SK-N-SH (cell line): ENCODE results near the gene TTC9. TPM values are rescaled to one million over a fixed set of nuclear protein-coding genes. Genes with fewer than 3 reads are reported as not detected.
A peak's percentile ranks its signal among the peaks of the same experiment; 100 is the strongest.

Experiments
- CTCF ChIA-PET: fragments of 300-600, 350-600 bp; formaldehyde crosslinking; extraction: SDS; loops from one replicate; lab custom pipeline; 2021; lab: Yijun Ruan, JAX
- POLR2A ChIA-PET: fragments of 350-600 bp; sonication (Branson Sonifier 250); formaldehyde crosslinking; extraction: SDS; loops from one replicate; lab custom pipeline; 2020; ENCODE audit warnings: antibody characterized with exemption, inconsistent platforms; lab: Yijun Ruan, JAX
- DNase-seq: peaks from one replicate; pipeline ENCODE4 v3.0.0; 2012
- H2AFZ ChIP-seq: fragments of 200-600 bp; sonication (generic); 2 replicates; pipeline ENCODE4 v1.8.1; 2016; ENCODE audit warnings: antibody characterized with exemption, mild to moderate bottlenecking, low read depth
- H3F3A ChIP-seq: fragments of 200-600 bp; sonication (generic); replicated peaks from 2 replicates; pipeline ENCODE3; 2016; ENCODE audit warnings: antibody characterized with exemption, mild to moderate bottlenecking; ENCODE audit not compliant: insufficient read depth
- H3K27ac ChIP-seq, 2 experiments: fragments of 200-500 bp in 1 of 2; fragments of 200-600 bp in 1 of 2; sonication (Bioruptor generic) in 1 of 2; sonication (generic), shearing (Covaris generic) in 1 of 2; 2 replicates each; pipeline versions ENCODE4 v1.5.1 to v1.6.1; 2014 to 2016; ENCODE audit warnings: low read depth in 2 of 2, inconsistent platforms in 1 of 2, low read length in 1 of 2, mild to moderate bottlenecking in 1 of 2, mixed read lengths in 1 of 2
- H3K27me3 ChIP-seq: fragments of 200-600 bp; sonication (generic), shearing (Covaris generic); 2 replicates; pipeline ENCODE4 v1.6.1; 2016; ENCODE audit warnings: mixed run types; ENCODE audit not compliant: insufficient read depth
- H3K36me3 ChIP-seq, 2 experiments: fragments of 200-500 bp in 1 of 2; fragments of 200-600 bp in 1 of 2; sonication (Bioruptor generic) in 1 of 2; sonication (generic) in 1 of 2; replicated peaks in 1 of 2; 2 replicates each; pipeline versions ENCODE3 to v1.5.1; 2014 to 2016; ENCODE audit warnings: low read length in 1 of 2, mild to moderate bottlenecking in 1 of 2; ENCODE audit not compliant: insufficient read depth in 2 of 2, control insufficient read depth in 1 of 2
- H3K4me1 ChIP-seq, 2 experiments: fragments of 200-500 bp in 1 of 2; fragments of 200-600 bp in 1 of 2; sonication (Bioruptor generic) in 1 of 2; sonication (generic), shearing (Covaris generic) in 1 of 2; 2 replicates each; pipeline versions ENCODE4 v1.5.1 to v1.6.1; 2014 to 2016; ENCODE audit warnings: low read depth in 1 of 2, low read length in 1 of 2, mixed run types in 1 of 2; ENCODE audit not compliant: insufficient read depth in 2 of 2, control insufficient read depth in 1 of 2
- H3K4me2 ChIP-seq: fragments of 200-600 bp; sonication (generic), shearing (Covaris generic); 2 replicates; pipeline ENCODE4 v1.6.1; 2017; ENCODE audit warnings: mixed run types
- H3K4me3 ChIP-seq, 2 experiments: fragments of 200-500 bp in 1 of 2; fragments of 200-600 bp in 1 of 2; sonication (Bioruptor generic) in 1 of 2; sonication (generic), shearing (Covaris generic) in 1 of 2; 2 replicates each; pipeline versions ENCODE4 v1.5.1 to v1.8.1; 2014 to 2016; ENCODE audit warnings: low read depth in 2 of 2, inconsistent platforms in 1 of 2, low read length in 1 of 2, mild to moderate bottlenecking in 1 of 2, mixed read lengths in 1 of 2, moderate library complexity in 1 of 2
- H3K79me2 ChIP-seq: fragments of 200-600 bp; sonication (generic); 2 replicates; pipeline ENCODE4 v1.8.1; 2017; ENCODE audit warnings: mild to moderate bottlenecking; ENCODE audit not compliant: insufficient read depth
- H3K9ac ChIP-seq: fragments of 200-600 bp; sonication (generic); 2 replicates; pipeline ENCODE4 v1.6.1; 2017; ENCODE audit warnings: mixed run types
- H3K9me2 ChIP-seq: fragments of 200-600 bp; sonication (generic); 2 replicates; pipeline ENCODE4 v1.6.1; 2017; ENCODE audit warnings: mixed run types
- H3K9me3 ChIP-seq: fragments of 200-600 bp; sonication (generic); 2 replicates; pipeline ENCODE4 v1.6.1; 2017; ENCODE audit warnings: mixed run types, mild to moderate bottlenecking, moderate library complexity
- H4K20me1 ChIP-seq: fragments of 200-600 bp; sonication (generic); 2 replicates; pipeline ENCODE4 v1.6.1; 2017; ENCODE audit warnings: mild to moderate bottlenecking, mixed run types; ENCODE audit not compliant: insufficient read depth
- CHD2 ChIP-seq: fragments of 150-350 bp; IDR thresholded peaks from 2 replicates; pipeline ENCODE4 v1.6.1; 2018; ENCODE audit warnings: low read length; ENCODE audit not compliant: partially characterized antibody
- EP300 ChIP-seq, 2 experiments: IDR thresholded peaks; 2 replicates each; pipeline versions ENCODE4 v1.4.0 to v1.6.1; 2012; ENCODE audit warnings: borderline replicate concordance in 1 of 2, low read depth in 1 of 2, low read length in 1 of 2
- EZH2phosphoT487 ChIP-seq: fragments of 200-600 bp; sonication (generic); IDR thresholded peaks from 2 replicates; pipeline ENCODE4 v1.6.1; 2017; ENCODE audit warnings: low read depth, mixed run types, mild to moderate bottlenecking, antibody characterized with exemption, moderate library complexity, borderline replicate concordance
- FOSL2 ChIP-seq: IDR thresholded peaks from 2 replicates; pipeline ENCODE4 v1.4.0; 2012; ENCODE audit warnings: low read depth, mild to moderate bottlenecking, moderate library complexity, borderline replicate concordance
- GABPA ChIP-seq: IDR thresholded peaks from 2 replicates; pipeline ENCODE4 v1.4.0; 2012; ENCODE audit warnings: low read depth, mild to moderate bottlenecking
- GATA2 ChIP-seq: sonication (generic); formaldehyde crosslinking; IDR thresholded peaks from 2 replicates; pipeline ENCODE4 v1.5.0; 2020; ENCODE audit warnings: mild to moderate bottlenecking, missing genetic modification reagents
- MAX ChIP-seq: IDR thresholded peaks from 2 replicates; pipeline ENCODE4 v1.4.0; 2012; ENCODE audit warnings: low read depth
- MXI1 ChIP-seq: IDR thresholded peaks from 2 replicates; pipeline ENCODE4 v1.6.1; 2012; ENCODE audit warnings: mild to moderate bottlenecking, low read depth, low read length, improper control_type of control experiment
- NFIC ChIP-seq: IDR thresholded peaks from 2 replicates; pipeline ENCODE4 v1.4.0; 2012; ENCODE audit warnings: borderline replicate concordance
- PBX3 ChIP-seq: IDR thresholded peaks from 2 replicates; pipeline ENCODE4; 2012
- POLR2AphosphoS5 ChIP-seq: IDR thresholded peaks from 2 replicates; pipeline ENCODE4 v1.6.1; 2012; ENCODE audit warnings: low read depth, low read length
- RCOR1 ChIP-seq: fragments of 150-350 bp; IDR thresholded peaks from 2 replicates; pipeline ENCODE4 v1.6.1; 2017; ENCODE audit warnings: antibody characterized with exemption, low read length
- REST ChIP-seq: IDR thresholded peaks from 2 replicates; pipeline ENCODE4 v1.6.1; 2012; ENCODE audit warnings: mild to moderate bottlenecking, low read depth, low read length, moderate library complexity
- RFX5 ChIP-seq: IDR thresholded peaks from 2 replicates; pipeline ENCODE4 v1.6.1; 2012; ENCODE audit warnings: mild to moderate bottlenecking, improper control_type of control experiment, low read length
- SIN3A ChIP-seq: IDR thresholded peaks from 2 replicates; pipeline ENCODE4 v1.6.1; 2012; ENCODE audit warnings: low read depth, mild to moderate bottlenecking, low read length, moderate library complexity, borderline replicate concordance
- SMC3 ChIP-seq: IDR thresholded peaks from 2 replicates; pipeline ENCODE4 v1.6.1; 2012; ENCODE audit warnings: low read depth, low read length, improper control_type of control experiment
- TAF1 ChIP-seq: IDR thresholded peaks from 2 replicates; pipeline ENCODE4 v1.6.1; 2012; ENCODE audit warnings: low read depth, mild to moderate bottlenecking, low read length, moderate library complexity, borderline replicate concordance
- TEAD4 ChIP-seq: IDR thresholded peaks from 2 replicates; pipeline ENCODE4 v1.4.0; 2012; ENCODE audit warnings: mild to moderate bottlenecking, borderline replicate concordance; ENCODE audit not compliant: insufficient read depth
- USF1 ChIP-seq: IDR thresholded peaks from 2 replicates; pipeline ENCODE4 v1.4.0; 2012; ENCODE audit warnings: low read depth, borderline replicate concordance
- YY1 ChIP-seq: IDR thresholded peaks from 2 replicates; pipeline ENCODE4 v1.4.0; 2012; ENCODE audit warnings: low read depth, mild to moderate bottlenecking
- WGBS: methylation state at CpG from one replicate; pipeline ENCODE4 v1.1.6; 2017; ENCODE audit warnings: low lambda C conversion rate; 5-methylcytosine and 5-hydroxymethylcytosine counted together
- polyA plus RNA-seq, 3 experiments: library from polyadenylated mRNA; depleted of rRNA; stranded (reverse); fragments of >200 nt; gene quantifications; 2 replicates each; pipeline ENCODE4 v1.2.3, GENCODE V29; 2012

TTC9 gene
- polyA plus RNA-seq, 1 of the 3 experiments (the other 2 are of a cell fraction) = 0.33 TPM

GRCh38 chr14:70716958-70717357 lies 75.2 kb downstream of the TTC9 start:
- no peaks in the 10 kb centered on the region for H3K27me3 ChIP-seq
- CTCF ChIA-PET = interaction anchor here (0.6 kb wide), 1 partner anchor 8 kb away, joined by 3 read pairs; no protein-coding TSS in a partner anchor
- no peak overlapping the region for H3K4me2 ChIP-seq
- H3K9ac ChIP-seq = no peak overlapping the region
- peaks cover 2% of the 10 kb centered on the region for H3F3A ChIP-seq
- H2AFZ ChIP-seq = no peak overlapping the region
- DNase-seq = no peak
- H4K20me1 ChIP-seq = no peaks in the 10 kb centered on the region
- no peaks in the 10 kb centered on the region for H3K79me2 ChIP-seq
- no peaks in the 10 kb centered on the region for H3K36me3 ChIP-seq
- TF ChIP-seq GATA2 (peak; percentile 30), TAF1 (no peak)
- no peaks in the 10 kb centered on the region for H3K9me2 ChIP-seq
- POLR2A ChIA-PET = no interaction called here
- 82% methylated on average over 1 of the region's 1 CpG for WGBS
- H3K4me3 ChIP-seq = no peak overlapping the region
- H3K9me3 ChIP-seq = no peaks in the 10 kb centered on the region
- peaks cover 4 to 9% of the 10 kb centered on the region in 2 experiments; a peak in 3 of 4 replicates for H3K4me1 ChIP-seq
- H3K27ac ChIP-seq = no peak overlapping the region

DNA sequence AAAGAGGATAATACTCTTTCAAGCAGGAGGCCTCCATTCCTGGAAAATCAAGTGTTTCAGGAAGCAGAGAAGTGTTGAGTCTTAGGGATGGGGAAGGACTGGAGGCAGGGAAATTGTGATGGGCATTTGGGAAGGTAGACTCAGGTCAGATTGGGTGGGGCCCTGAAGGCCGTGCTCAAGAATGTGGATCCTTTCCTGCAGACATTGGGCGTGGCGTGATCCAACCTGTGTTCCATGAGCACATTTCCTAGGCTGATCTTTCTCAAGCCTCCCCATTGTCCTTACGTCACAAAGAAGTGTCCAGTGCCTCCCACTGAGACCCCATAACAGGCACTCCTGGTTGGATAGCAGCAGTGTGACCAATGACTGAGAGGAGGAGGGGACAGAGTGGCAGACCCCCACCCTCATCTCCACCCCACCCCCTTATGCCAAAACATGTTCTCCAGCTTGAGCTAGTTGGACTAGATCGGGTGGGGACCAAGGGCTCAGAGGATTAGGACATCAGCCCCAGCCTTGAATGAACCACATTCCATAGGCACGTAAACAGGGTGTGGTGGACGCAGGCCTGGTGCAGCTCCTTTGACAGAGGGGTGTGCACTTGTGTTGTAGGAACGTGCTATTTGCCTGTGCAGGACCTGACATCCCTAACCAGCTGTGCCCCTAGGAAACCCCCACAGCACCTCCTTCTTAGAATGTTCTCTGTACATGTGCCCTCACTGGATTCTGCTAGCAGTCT lies 76.8 kb downstream of the TTC9 start:
- no peaks in the 10 kb centered on the region for H3K79me2 ChIP-seq
- DNase-seq = no peak
- CTCF ChIA-PET = interaction anchor here (2.0 kb wide), 1 partner anchor 99 kb away, joined by 10 read pairs; no protein-coding TSS in a partner anchor
- H3K9ac ChIP-seq = no peak overlapping the region
- H3K27me3 ChIP-seq = no peaks in the 10 kb centered on the region
- no peaks in the 10 kb centered on the region for H3K36me3 ChIP-seq
- H3K27ac ChIP-seq = no peak overlapping the region
- POLR2A ChIA-PET = no interaction called here
- H4K20me1 ChIP-seq = no peaks in the 10 kb centered on the region
- H3K4me2 ChIP-seq = no peak overlapping the region
- no peak for TF ChIP-seq MAX
- TF ChIP-seq TAF1 = no peak
- TF ChIP-seq REST = no peak
- TF ChIP-seq SIN3A = no peak
- no peak for TF ChIP-seq EZH2phosphoT487
- TF ChIP-seq RCOR1 = no peak
- no peak for TF ChIP-seq MXI1
- no peak for TF ChIP-seq POLR2AphosphoS5
- TF ChIP-seq CHD2 = no peak
- TF ChIP-seq SMC3 = no peak
- no peak for TF ChIP-seq TEAD4
- TF ChIP-seq NFIC = no peak
- TF ChIP-seq RFX5 = no peak
- TF ChIP-seq PBX3 = no peak
- TF ChIP-seq EP300 (IDR thresholded peaks at IDR 0.05; ENCODE audit: borderline replicate concordance in 1 of 2, low read depth in 1 of 2, low read length in 1 of 2) = no peak
- no peak for TF ChIP-seq USF1
- no peak for TF ChIP-seq FOSL2
- no peak for TF ChIP-seq GABPA
- no peak for TF ChIP-seq YY1
- H3K4me3 ChIP-seq = no peak overlapping the region
- WGBS = 72% methylated on average over 5 of the region's 8 CpGs
- peaks cover 2% of the 10 kb centered on the region for H3F3A ChIP-seq
- H3K9me2 ChIP-seq = no peaks in the 10 kb centered on the region
- H2AFZ ChIP-seq = no peak overlapping the region
- H3K4me1 ChIP-seq = peaks cover 4 to 9% of the 10 kb centered on the region in 2 experiments; a peak in 3 of 4 replicates
- no peaks in the 10 kb centered on the region for H3K9me3 ChIP-seq
